Breast epithelium (tissue), 3 donors: Measurements from ENCODE around the gene PDCD2.

ENCODE experiments used
- POLR2A ChIP-seq: fragments of 450-650 bp; IDR thresholded peaks from one replicate; pipeline ENCODE4 v1.6.1; 2016; ENCODE audit warnings: antibody characterized with exemption, mild to moderate bottlenecking, moderate library complexity
- TF ChIP-seq, protein P1 (sequence below), 3 donors: fragments of 450-650 bp; IDR thresholded peaks; one replicate each; pipeline ENCODE4 v1.5.1; 2016 to 2017; ENCODE audit warnings: antibody characterized with exemption in 3 of 3, mild to moderate bottlenecking in 3 of 3, moderate library complexity in 3 of 3

GRCh38 chr6:170564936-170565530 is 19.4 kb downstream of the PDCD2 start:
- TF ChIP-seq, protein P1, sequence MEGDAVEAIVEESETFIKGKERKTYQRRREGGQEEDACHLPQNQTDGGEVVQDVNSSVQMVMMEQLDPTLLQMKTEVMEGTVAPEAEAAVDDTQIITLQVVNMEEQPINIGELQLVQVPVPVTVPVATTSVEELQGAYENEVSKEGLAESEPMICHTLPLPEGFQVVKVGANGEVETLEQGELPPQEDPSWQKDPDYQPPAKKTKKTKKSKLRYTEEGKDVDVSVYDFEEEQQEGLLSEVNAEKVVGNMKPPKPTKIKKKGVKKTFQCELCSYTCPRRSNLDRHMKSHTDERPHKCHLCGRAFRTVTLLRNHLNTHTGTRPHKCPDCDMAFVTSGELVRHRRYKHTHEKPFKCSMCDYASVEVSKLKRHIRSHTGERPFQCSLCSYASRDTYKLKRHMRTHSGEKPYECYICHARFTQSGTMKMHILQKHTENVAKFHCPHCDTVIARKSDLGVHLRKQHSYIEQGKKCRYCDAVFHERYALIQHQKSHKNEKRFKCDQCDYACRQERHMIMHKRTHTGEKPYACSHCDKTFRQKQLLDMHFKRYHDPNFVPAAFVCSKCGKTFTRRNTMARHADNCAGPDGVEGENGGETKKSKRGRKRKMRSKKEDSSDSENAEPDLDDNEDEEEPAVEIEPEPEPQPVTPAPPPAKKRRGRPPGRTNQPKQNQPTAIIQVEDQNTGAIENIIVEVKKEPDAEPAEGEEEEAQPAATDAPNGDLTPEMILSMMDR (IDR thresholded peaks at IDR 0.05) = no peak
- no peak for TF ChIP-seq POLR2A
